Calu3 (cell line): Measurements from ENCODE around the gene SETBP1. TPM values are rescaled to one million over a fixed set of nuclear protein-coding genes. Genes with fewer than 3 reads are reported as not detected.

Experiments used
- BruUV-seq: library from RNA; stranded (reverse); fragments of 400-500 nt; replicated peaks from 2 replicates; lab custom pipeline; 2021; lab: Mats Ljungman, UMichigan
- CTCF ChIA-PET: fragments of 300-600 bp; sonication (Branson Sonifier 250); formaldehyde crosslinking; loops from one replicate; lab custom pipeline; 2022; ENCODE audit warnings: antibody characterized with exemption; lab: Charles Lee
- DNase-seq: peaks from one replicate; pipeline ENCODE4 v3.0.0; 2022
- H3K27ac Mint-ChIP-seq: one replicate; pipeline ENCODE4 v1.8.0; 2022; ENCODE audit warnings: mixed read lengths; ENCODE audit not compliant: unreplicated experiment
- H3K27me3 Mint-ChIP-seq: one replicate; pipeline ENCODE4 v1.8.0; 2022; ENCODE audit warnings: mixed read lengths; ENCODE audit not compliant: unreplicated experiment
- H3K36me3 Mint-ChIP-seq: one replicate; pipeline ENCODE4 v1.8.0; 2022; ENCODE audit warnings: mild to moderate bottlenecking, moderate library complexity, mixed read lengths; ENCODE audit not compliant: insufficient read depth, unreplicated experiment
- H3K4me1 Mint-ChIP-seq: one replicate; pipeline ENCODE4 v1.8.0; 2022; ENCODE audit warnings: mild to moderate bottlenecking, low read depth, mixed read lengths; ENCODE audit not compliant: unreplicated experiment
- H3K4me3 Mint-ChIP-seq: one replicate; pipeline ENCODE4 v1.8.0; 2022; ENCODE audit warnings: mild to moderate bottlenecking, low read depth, moderate library complexity, mixed read lengths; ENCODE audit not compliant: unreplicated experiment
- H3K9me3 Mint-ChIP-seq: one replicate; pipeline ENCODE4 v1.8.0; 2022; ENCODE audit warnings: low read depth, mixed read lengths; ENCODE audit not compliant: unreplicated experiment
- CTCF ChIP-seq: fragments of 200-600 bp; IDR thresholded peaks from one replicate; pipeline ENCODE4 v1.8.0; 2022; ENCODE audit warnings: antibody characterized with exemption; ENCODE audit not compliant: unreplicated experiment
- intact Hi-C: fragments of 100-400 bp; cut with micrococcal nuclease; formaldehyde crosslinking; loops from one replicate; pipeline ENCODE4 v1.10.0; 2022; ENCODE audit not compliant: unreplicated experiment
- total RNA-seq: library from RNA; stranded (reverse); gene quantifications from 2 replicates; pipeline ENCODE4 v1.2.3, GENCODE V29; 2022

Gene SETBP1
- total RNA-seq, 1 experiment from 2014 or later = 6.0 TPM

DNA sequence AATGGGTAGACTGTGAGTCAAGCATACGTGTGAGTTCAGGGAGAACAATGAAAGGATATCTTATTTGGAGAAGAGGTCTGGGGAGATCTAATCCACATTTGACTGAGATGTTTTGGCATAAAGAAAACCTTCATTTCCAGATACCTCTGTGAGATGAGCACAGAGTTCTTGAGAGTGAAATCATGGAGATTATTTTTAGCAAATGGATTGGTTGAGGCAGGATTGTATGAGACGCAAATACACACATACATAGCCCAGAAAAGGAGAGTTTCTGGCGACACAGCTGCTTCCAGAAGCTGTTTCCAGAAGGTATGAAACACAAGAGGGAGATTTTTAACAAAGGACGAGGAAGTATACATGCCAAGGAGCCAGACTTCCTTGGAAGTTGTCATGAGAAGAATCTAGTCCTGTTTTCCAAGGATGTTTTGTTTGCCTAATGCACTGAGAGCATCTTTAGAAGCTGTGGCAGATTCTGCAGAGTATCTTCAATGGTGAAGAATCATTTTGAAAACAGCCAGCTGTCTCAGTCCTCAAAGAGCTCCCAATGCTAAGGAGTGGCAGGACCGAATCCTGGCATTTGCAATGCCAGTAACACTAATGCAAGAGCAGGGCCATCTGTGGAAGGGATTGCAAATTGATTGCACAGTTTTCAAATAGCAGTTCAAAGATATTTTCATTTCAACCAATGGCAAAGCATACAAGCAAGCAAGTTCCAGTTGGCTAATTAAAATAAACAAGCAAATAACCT is 177.2 kb downstream of the SETBP1 start:
- TF ChIP-seq CTCF = no peak
- intact Hi-C loops = no loop called here
- H3K36me3 Mint-ChIP-seq = no peaks in the 10 kb centered on the region
- DNase-seq = no peak
- H3K4me1 Mint-ChIP-seq = no peaks in the 10 kb centered on the region
- H3K4me3 Mint-ChIP-seq = no peak overlapping the region
- no peaks in the 10 kb centered on the region for H3K9me3 Mint-ChIP-seq
- CTCF ChIA-PET = no interaction called here
- no peak overlapping the region for H3K27ac Mint-ChIP-seq
- H3K27me3 Mint-ChIP-seq = no peaks in the 10 kb centered on the region
- BruUV-seq = no TSS peak

DNA sequence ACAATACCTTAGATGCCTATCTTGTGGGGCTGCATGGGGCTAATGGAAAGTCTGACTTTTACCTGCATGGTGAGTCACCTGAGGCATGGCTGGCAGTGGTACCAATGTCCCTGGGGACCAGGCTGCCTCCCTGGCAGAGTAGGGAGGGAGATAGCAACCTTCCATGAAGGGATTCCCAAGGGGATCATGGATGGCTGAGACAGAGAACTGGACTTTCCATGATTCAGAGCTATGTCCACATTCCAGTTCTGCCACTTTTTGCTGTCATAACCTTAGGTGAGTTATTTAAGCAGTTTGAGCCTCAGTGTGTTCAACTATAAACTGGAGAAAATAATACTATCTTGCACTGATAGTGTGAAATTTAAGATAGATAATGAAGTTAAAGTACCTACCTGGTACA is 178.6 kb downstream of the SETBP1 start:
- Mint-ChIP-seq H3K36me3 (no peaks in the 10 kb centered on the region), H3K27me3 (no peaks in the 10 kb centered on the region), H3K27ac (no peak overlapping the region), H3K9me3 (no peaks in the 10 kb centered on the region), H3K4me1 (no peaks in the 10 kb centered on the region), H3K4me3 (no peak overlapping the region)
- intact Hi-C loops = no loop called here
- TF ChIP-seq CTCF = no peak
- no TSS peak for BruUV-seq
- DNase-seq = peak; percentile 2
- CTCF ChIA-PET = no interaction called here

DNA sequence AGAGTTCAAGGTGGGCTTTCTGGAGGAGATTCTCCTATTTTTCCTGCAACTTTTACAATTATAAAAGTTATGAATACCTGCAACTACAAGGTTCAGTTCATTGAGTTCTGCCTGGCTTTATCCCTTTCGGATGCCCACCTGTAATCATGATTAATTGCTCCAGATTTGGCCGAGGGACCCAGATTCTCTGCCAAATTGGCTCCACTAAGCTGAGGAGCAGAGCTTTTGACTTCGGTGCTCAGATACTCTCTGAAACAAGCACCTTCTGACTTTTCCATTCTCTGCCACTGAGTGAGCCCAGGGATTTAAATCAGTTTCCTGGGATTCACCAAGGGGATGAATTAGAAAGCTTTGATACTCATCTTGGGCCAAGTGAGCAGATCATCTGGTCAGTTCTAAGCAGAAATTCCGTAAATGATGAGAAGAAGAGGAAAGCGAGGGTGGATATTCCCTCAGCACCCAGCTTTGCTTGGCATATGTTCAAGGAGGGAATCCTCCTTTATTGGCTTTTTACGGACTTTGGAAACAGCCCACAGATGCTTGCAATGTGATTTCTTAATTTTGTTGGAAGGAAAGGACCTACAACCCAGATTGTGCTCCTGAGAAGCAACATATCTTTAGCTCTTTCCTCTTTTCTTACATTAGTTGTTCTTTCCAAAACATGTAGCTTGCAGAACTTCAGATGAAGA is 179.2 kb downstream of the SETBP1 start:
- Mint-ChIP-seq H3K4me1 (no peaks in the 10 kb centered on the region), H3K36me3 (no peaks in the 10 kb centered on the region), H3K27ac (no peak overlapping the region), H3K27me3 (no peaks in the 10 kb centered on the region), H3K4me3 (no peak overlapping the region), H3K9me3 (no peaks in the 10 kb centered on the region)
- CTCF ChIA-PET = no interaction called here
- no peak for DNase-seq
- BruUV-seq = no TSS peak
- intact Hi-C loops = no loop called here
- TF ChIP-seq CTCF = no peak

GRCh38 chr18:44862112-44862511 is 181.4 kb downstream of the SETBP1 start:
- intact Hi-C loops = no loop called here
- CTCF ChIA-PET = no interaction called here
- no peak for DNase-seq
- Mint-ChIP-seq H3K9me3 (no peaks in the 10 kb centered on the region), H3K36me3 (no peaks in the 10 kb centered on the region), H3K27ac (no peak overlapping the region), H3K27me3 (no peaks in the 10 kb centered on the region), H3K4me1 (no peaks in the 10 kb centered on the region), H3K4me3 (no peak overlapping the region)
- no peak for TF ChIP-seq CTCF
- BruUV-seq = no TSS peak
